Lung (tissue), 12 donors: Measurements from ENCODE around the gene DISC1. TPM values are rescaled to one million over a fixed set of nuclear protein-coding genes. Genes with fewer than 3 reads are reported as not detected.

Source experiments
- ATAC-seq: fragments of 200-7000 bp; cut with Tn5 transposase; one replicate; pipeline ENCODE4 v1.9.1; 2020; ENCODE audit warnings: moderate number of reproducible peaks; ENCODE audit not compliant: insufficient read depth, low FRiP score
- DNase-seq, 3 donors: peaks; one replicate each; pipeline ENCODE4 v3.0.0-alpha.2; 2013 to 2017
- H3K27ac ChIP-seq, 2 donors: one replicate each; pipeline ENCODE4 v1.5.1; 2013; ENCODE audit warnings: mild to moderate bottlenecking in 2 of 2, moderate library complexity in 2 of 2, control low read depth in 1 of 2, inconsistent platforms in 1 of 2, low read depth in 1 of 2, low read length in 1 of 2
- H3K27me3 ChIP-seq, 3 donors: one replicate each; pipeline ENCODE4 v1.5.1; 2013; ENCODE audit warnings: low read length in 2 of 3; ENCODE audit not compliant: control insufficient read depth in 3 of 3, insufficient read depth in 3 of 3
- H3K36me3 ChIP-seq, 4 donors: one replicate each; pipeline ENCODE4 v1.5.1; 2013; ENCODE audit warnings: low read length in 4 of 4, mild to moderate bottlenecking in 1 of 4, moderate library complexity in 1 of 4; ENCODE audit not compliant: control insufficient read depth in 4 of 4, insufficient read depth in 4 of 4
- H3K4me1 ChIP-seq, 5 donors: one replicate each; pipeline ENCODE4 v1.5.1; 2013; ENCODE audit warnings: low read length in 5 of 5, mild to moderate bottlenecking in 2 of 5, moderate library complexity in 1 of 5; ENCODE audit not compliant: control insufficient read depth in 5 of 5, insufficient read depth in 5 of 5
- H3K4me3 ChIP-seq: one replicate; pipeline ENCODE4 v1.5.1; 2013; ENCODE audit warnings: mild to moderate bottlenecking, control low read depth, moderate library complexity
- H3K9ac ChIP-seq, 2 donors: one replicate each; pipeline ENCODE4 v1.5.1; 2013; ENCODE audit warnings: low read length in 2 of 2, control low read depth in 1 of 2; ENCODE audit not compliant: insufficient read depth in 1 of 2
- H3K9me3 ChIP-seq, 4 donors: one replicate each; pipeline ENCODE4 v1.5.1; 2013; ENCODE audit warnings: low read length in 3 of 4, mild to moderate bottlenecking in 1 of 4, moderate library complexity in 1 of 4; ENCODE audit not compliant: control insufficient read depth in 4 of 4, insufficient read depth in 3 of 4
- WGBS, 2 donors: extraction: QIAGEN DNeasy Blood & Tissue Kit; methylation state at CpG; one replicate each; pipeline ENCODE4 v1.1.7; 2013; 5-methylcytosine and 5-hydroxymethylcytosine counted together
- polyA plus RNA-seq, 2 donors: library from polyadenylated mRNA; stranded (reverse); fragments of 200-250 nt; gene quantifications; one replicate each; pipeline ENCODE4 v1.2.1, GENCODE V29; 2013
- total RNA-seq, 2 donors: library from RNA; depleted of rRNA in 1 of 2; stranded (reverse); fragments of >200 nt in 1 of 2; gene quantifications; one replicate each; pipeline ENCODE4 v1.2.1, GENCODE V29; 2014 to 2021
- TF ChIP-seq, protein P1 (sequence below): IDR thresholded peaks from 2 replicates; pipeline ENCODE4 v1.5.1; 2012; ENCODE audit warnings: mild to moderate bottlenecking; ENCODE audit errors: control extremely low read depth, extremely low read depth
- donor health status: control.
- donor health status: control.
- donor health status: Bipolar disorder and iron deficiency.
- donor health status: healthy.
- donor health status: DM: yes; HTN: yes; CAD: no.

DISC1 gene
- total and polyA plus RNA-seq, 4 donors = 0.98 to 32.9 (median 6.1) TPM

DNA sequence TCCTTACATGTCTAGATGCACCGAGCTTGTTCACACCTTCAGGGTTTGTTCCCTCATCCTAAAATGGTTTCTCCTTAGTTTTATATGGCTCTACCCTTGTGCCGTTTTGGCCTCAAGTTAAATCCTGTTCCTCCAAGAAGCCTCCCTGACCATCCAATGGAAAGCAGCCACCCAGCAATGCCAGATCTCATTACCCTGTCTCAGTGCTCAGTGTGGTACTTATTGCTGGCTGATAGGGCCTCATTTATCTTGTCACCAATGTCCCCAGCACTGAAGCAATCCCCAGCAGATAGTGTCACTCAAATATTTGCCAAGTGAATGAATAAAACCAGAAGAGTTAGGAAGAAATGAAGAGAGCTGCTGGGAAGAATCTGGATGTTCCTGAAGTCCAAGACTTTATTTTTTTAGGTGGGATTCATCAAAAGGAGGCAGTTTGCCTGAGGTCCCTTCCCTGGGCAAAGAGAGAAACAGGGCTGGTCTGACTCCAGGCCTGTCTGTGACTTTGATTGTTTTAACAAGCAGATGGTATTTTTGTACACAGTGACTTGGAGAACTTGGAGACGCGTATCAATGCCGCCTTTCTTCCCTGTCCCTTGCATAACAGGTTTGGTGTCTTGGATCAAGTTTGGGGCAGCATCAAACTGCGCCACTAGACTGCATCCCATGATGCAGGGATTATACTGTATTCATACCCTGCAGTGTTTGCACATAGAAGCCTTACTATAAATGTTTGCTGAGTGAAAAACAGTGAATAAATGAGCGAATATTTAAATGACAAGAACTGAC is 221.2 kb downstream of the DISC1 start:
- 88 to 95% methylated on average over 7 of the region's 7 CpGs for WGBS, 2 donors
- TF ChIP-seq, protein P1, sequence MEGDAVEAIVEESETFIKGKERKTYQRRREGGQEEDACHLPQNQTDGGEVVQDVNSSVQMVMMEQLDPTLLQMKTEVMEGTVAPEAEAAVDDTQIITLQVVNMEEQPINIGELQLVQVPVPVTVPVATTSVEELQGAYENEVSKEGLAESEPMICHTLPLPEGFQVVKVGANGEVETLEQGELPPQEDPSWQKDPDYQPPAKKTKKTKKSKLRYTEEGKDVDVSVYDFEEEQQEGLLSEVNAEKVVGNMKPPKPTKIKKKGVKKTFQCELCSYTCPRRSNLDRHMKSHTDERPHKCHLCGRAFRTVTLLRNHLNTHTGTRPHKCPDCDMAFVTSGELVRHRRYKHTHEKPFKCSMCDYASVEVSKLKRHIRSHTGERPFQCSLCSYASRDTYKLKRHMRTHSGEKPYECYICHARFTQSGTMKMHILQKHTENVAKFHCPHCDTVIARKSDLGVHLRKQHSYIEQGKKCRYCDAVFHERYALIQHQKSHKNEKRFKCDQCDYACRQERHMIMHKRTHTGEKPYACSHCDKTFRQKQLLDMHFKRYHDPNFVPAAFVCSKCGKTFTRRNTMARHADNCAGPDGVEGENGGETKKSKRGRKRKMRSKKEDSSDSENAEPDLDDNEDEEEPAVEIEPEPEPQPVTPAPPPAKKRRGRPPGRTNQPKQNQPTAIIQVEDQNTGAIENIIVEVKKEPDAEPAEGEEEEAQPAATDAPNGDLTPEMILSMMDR = no peak
- H3K9me3 ChIP-seq = no peaks in the 10 kb centered on the region
- no peak overlapping the region for H3K4me3 ChIP-seq
- no peaks in the 10 kb centered on the region for H3K27me3 ChIP-seq
- ATAC-seq (no peak), DNase-seq (no peak)
- peaks cover 0 to 9% (median 5%) of the 10 kb centered on the region in 5 donors for H3K4me1 ChIP-seq
- H3K27ac ChIP-seq = peak overlapping the region in 1 of 2 donors; percentile 30
- no peaks in the 10 kb centered on the region for H3K36me3 ChIP-seq
- H3K9ac ChIP-seq = no peak overlapping the region

DNA sequence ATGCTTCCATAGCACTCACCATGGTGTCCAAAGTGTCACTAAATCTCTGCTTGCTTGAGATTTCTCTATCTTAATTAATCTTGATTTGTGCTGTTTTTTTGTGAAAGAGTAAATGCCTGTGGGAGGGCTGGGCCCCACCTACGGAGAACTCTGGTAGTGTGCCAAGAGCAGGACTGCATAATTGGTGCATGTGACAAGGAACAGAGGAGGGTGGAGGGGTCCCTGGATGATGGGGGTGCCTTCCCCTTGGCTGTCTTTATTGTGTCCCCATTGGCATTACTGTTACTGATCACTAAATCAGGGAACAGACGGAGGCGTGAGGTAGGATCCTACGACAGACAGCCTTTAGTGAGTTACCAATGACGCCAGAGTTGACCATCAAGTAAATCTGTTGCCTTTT is 223.4 kb downstream of the DISC1 start:
- WGBS, 2 donors = 94 to 96% methylated on average over 5 of the region's 5 CpGs

DNA sequence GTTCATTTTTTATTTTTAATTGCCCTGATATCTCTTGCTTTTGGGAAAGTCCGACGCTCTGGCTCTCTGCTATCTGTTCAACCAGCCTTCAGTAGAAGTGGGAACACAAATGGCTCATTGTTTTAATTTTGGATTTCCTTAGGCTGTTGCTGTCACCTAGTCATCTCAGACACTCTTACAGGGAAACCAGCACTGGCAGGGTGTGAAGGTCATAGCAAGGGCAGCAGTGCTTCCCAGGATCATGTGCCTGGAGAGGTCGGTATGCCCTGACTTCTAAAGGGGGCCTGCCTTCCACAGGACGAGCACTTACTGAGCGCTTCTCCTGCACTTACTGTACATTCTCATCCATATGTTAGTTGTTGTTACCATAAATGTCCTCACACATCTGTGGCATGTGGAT is 224.2 kb downstream of the DISC1 start:
- DNase-seq (no peak), ATAC-seq (no peak)
- no peak overlapping the region for H3K9ac ChIP-seq
- H3K9me3 ChIP-seq = no peaks in the 10 kb centered on the region
- WGBS, 2 donors = 84 to 90% methylated on average over 5 of the region's 5 CpGs
- peaks cover 0 to 6% (median 5%) of the 10 kb centered on the region in 5 donors for H3K4me1 ChIP-seq
- TF ChIP-seq, protein P1 = no peak
- H3K27me3 ChIP-seq = no peaks in the 10 kb centered on the region
- H3K27ac ChIP-seq = peak overlapping the region in 1 of 2 donors; percentile 26
- no peaks in the 10 kb centered on the region for H3K36me3 ChIP-seq
- H3K4me3 ChIP-seq = no peak overlapping the region

More for the DNA sequence above, 223.4 kb downstream of the DISC1 start:
- Histone ChIP-seq H3K27me3 (no peaks in the 10 kb centered on the region), H3K9ac (no peak overlapping the region), H3K4me3 (no peak overlapping the region), H3K4me1 (peaks cover 0 to 8% (median 3%) of the 10 kb centered on the region in 5 donors), H3K36me3 (no peaks in the 10 kb centered on the region), H3K27ac (peak overlapping the region in 1 of 2 donors; percentile 26), H3K9me3 (no peaks in the 10 kb centered on the region)
- no peak for DNase-seq
- ATAC-seq = no peak
- TF ChIP-seq, protein P1 = no peak
